GM19043 (cell line): ENCODE results near the gene ARHGEF33.

Source experiments
- ATAC-seq: cut with Tn5 transposase; IDR thresholded peaks from one replicate; pipeline ENCODE4 v1.9.1; 2021; ENCODE audit warnings: low read depth; ENCODE audit not compliant: unreplicated experiment

ARHGEF33 gene

GRCh38 chr2:38951766-38952165, 62.1 kb downstream of the ARHGEF33 start:
- ATAC-seq: no peak

- no peak for ATAC-seq
Measured at GRCh38 chr2:38957972-38958371, 68.3 kb downstream of the ARHGEF33 start.

- ATAC-seq: no peak
Measured at GRCh38 chr2:38959466-38959865, 69.8 kb downstream of the ARHGEF33 start.

- ATAC-seq: peak; percentile 87
Measured at GRCh38 chr2:38959938-38960608, 70.4 kb downstream of the ARHGEF33 start.

GRCh38 chr2:38960609-38961320, 71.1 kb downstream of the ARHGEF33 start:
- peak; percentile 20 for ATAC-seq

GRCh38 chr2:38966006-38966405, 76.3 kb downstream of the ARHGEF33 start:
- no peak for ATAC-seq

GRCh38 chr2:38966678-38967077, 77.0 kb downstream of the ARHGEF33 start:
- ATAC-seq: no peak

- ATAC-seq: no peak
Measured at GRCh38 chr2:38968021-38968420, 78.3 kb downstream of the ARHGEF33 start.

GRCh38 chr2:38971377-38971776, 81.7 kb downstream of the ARHGEF33 start:
- ATAC-seq: no peak

GRCh38 chr2:38973266-38973665, 83.6 kb downstream of the ARHGEF33 start:
- no peak for ATAC-seq

GRCh38 chr2:38975042-38975441, 85.4 kb downstream of the ARHGEF33 start:
- no peak for ATAC-seq

- no peak for ATAC-seq
Measured at GRCh38 chr2:38977047-38977446, 87.4 kb downstream of the ARHGEF33 start.

GRCh38 chr2:38978296-38978903, 88.7 kb downstream of the ARHGEF33 start:
- ATAC-seq: no peak

- no peak for ATAC-seq
Measured at GRCh38 chr2:38978908-38979307, 89.2 kb downstream of the ARHGEF33 start.

GRCh38 chr2:38981003-38981669, 91.5 kb downstream of the ARHGEF33 start:
- ATAC-seq: no peak

GRCh38 chr2:38981670-38982357, 92.1 kb downstream of the ARHGEF33 start:
- ATAC-seq: no peak

GRCh38 chr2:38982498-38982897, 92.8 kb downstream of the ARHGEF33 start:
- no peak for ATAC-seq

- ATAC-seq: no peak
Measured at GRCh38 chr2:38988716-38989115, 99.0 kb downstream of the ARHGEF33 start.

GRCh38 chr2:38991899-38992298, 102.2 kb downstream of the ARHGEF33 start:
- no peak for ATAC-seq

GRCh38 chr2:38997781-38998180, 108.1 kb downstream of the ARHGEF33 start:
- ATAC-seq: no peak

GRCh38 chr2:39000552-39000951, 110.9 kb downstream of the ARHGEF33 start:
- ATAC-seq: no peak
